ENCODE data around the gene MLLT10.

- TF ChIP-seq CTCF (IDR thresholded peaks at IDR 0.05 in 2 of 3, conservative IDR thresholded peaks at IDR 0.05 in 1 of 3; ENCODE audit: borderline replicate concordance in 1 of 3, insufficient read depth in 1 of 3, low read depth in 2 of 3, low read length in 2 of 3) (no peak), YY1 (IDR thresholded peaks at IDR 0.05; ENCODE audit: extremely low read depth, insufficient replicate concordance, low read depth, low read length) (no peak), SIN3A (IDR thresholded peaks at IDR 0.05; ENCODE audit: low read depth) (no peak), CEBPB (IDR thresholded peaks at IDR 0.05; ENCODE audit: low read depth) (no peak), CBX3 (IDR thresholded peaks at IDR 0.05; ENCODE audit: low read depth) (no peak), TCF7L2 (IDR thresholded peaks at IDR 0.05; ENCODE audit: borderline replicate concordance, extremely low read depth, insufficient read depth, insufficient read length) (no peak), EZH2 (IDR thresholded peaks at IDR 0.05) (no peak), POLR2A (IDR thresholded peaks at IDR 0.05; ENCODE audit: borderline replicate concordance, extremely low read depth, insufficient read depth, insufficient read length) (no peak), ZNF274 (IDR thresholded peaks at IDR 0.05; ENCODE audit: low read depth, low read length) (no peak), EZH2phosphoT487 (IDR thresholded peaks at IDR 0.05; ENCODE audit: borderline replicate concordance) (no peak), JUND (IDR thresholded peaks at IDR 0.05) (no peak)
- TF ChIP-seq, protein P1, sequence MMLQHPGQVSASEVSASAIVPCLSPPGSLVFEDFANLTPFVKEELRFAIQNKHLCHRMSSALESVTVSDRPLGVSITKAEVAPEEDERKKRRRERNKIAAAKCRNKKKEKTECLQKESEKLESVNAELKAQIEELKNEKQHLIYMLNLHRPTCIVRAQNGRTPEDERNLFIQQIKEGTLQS (IDR thresholded peaks at IDR 0.05) = no peak
Measured at GRCh38 chr10:21670391-21670790, 136.4 kb downstream of the MLLT10 start.
